ENCODE measurements around the gene HERC6. TPM values are rescaled to one million over a fixed set of nuclear protein-coding genes. Genes with fewer than 3 reads are reported as not detected.

The HERC6 gene
- total and polyA plus RNA-seq, 2 of the 8 experiments (the other 6 are each of a cell fraction or from before 2014, with no cell fraction given), result 3.7 to 3.8 TPM

DNA sequence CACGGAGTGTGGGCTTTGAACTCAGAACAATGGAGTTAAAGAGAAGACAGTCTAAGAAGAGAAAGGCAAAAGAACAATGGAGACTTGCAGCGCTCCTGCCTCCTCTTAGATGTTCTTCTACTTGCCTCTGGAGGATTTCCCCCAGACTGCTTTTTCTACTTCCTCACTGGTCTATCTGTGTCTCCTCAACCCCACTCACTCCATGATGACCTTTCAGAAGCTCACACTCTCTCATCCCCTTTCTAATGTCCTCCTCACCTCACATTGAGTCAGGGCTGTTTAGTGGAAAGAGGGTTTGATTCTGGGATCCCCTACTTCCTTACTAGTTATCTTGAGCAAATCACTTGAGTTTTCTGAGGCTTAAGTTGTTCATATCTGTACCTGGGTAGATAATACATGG is 12.2 kb upstream of the HERC6 start (continued):
- TF ChIP-seq, protein P1, sequence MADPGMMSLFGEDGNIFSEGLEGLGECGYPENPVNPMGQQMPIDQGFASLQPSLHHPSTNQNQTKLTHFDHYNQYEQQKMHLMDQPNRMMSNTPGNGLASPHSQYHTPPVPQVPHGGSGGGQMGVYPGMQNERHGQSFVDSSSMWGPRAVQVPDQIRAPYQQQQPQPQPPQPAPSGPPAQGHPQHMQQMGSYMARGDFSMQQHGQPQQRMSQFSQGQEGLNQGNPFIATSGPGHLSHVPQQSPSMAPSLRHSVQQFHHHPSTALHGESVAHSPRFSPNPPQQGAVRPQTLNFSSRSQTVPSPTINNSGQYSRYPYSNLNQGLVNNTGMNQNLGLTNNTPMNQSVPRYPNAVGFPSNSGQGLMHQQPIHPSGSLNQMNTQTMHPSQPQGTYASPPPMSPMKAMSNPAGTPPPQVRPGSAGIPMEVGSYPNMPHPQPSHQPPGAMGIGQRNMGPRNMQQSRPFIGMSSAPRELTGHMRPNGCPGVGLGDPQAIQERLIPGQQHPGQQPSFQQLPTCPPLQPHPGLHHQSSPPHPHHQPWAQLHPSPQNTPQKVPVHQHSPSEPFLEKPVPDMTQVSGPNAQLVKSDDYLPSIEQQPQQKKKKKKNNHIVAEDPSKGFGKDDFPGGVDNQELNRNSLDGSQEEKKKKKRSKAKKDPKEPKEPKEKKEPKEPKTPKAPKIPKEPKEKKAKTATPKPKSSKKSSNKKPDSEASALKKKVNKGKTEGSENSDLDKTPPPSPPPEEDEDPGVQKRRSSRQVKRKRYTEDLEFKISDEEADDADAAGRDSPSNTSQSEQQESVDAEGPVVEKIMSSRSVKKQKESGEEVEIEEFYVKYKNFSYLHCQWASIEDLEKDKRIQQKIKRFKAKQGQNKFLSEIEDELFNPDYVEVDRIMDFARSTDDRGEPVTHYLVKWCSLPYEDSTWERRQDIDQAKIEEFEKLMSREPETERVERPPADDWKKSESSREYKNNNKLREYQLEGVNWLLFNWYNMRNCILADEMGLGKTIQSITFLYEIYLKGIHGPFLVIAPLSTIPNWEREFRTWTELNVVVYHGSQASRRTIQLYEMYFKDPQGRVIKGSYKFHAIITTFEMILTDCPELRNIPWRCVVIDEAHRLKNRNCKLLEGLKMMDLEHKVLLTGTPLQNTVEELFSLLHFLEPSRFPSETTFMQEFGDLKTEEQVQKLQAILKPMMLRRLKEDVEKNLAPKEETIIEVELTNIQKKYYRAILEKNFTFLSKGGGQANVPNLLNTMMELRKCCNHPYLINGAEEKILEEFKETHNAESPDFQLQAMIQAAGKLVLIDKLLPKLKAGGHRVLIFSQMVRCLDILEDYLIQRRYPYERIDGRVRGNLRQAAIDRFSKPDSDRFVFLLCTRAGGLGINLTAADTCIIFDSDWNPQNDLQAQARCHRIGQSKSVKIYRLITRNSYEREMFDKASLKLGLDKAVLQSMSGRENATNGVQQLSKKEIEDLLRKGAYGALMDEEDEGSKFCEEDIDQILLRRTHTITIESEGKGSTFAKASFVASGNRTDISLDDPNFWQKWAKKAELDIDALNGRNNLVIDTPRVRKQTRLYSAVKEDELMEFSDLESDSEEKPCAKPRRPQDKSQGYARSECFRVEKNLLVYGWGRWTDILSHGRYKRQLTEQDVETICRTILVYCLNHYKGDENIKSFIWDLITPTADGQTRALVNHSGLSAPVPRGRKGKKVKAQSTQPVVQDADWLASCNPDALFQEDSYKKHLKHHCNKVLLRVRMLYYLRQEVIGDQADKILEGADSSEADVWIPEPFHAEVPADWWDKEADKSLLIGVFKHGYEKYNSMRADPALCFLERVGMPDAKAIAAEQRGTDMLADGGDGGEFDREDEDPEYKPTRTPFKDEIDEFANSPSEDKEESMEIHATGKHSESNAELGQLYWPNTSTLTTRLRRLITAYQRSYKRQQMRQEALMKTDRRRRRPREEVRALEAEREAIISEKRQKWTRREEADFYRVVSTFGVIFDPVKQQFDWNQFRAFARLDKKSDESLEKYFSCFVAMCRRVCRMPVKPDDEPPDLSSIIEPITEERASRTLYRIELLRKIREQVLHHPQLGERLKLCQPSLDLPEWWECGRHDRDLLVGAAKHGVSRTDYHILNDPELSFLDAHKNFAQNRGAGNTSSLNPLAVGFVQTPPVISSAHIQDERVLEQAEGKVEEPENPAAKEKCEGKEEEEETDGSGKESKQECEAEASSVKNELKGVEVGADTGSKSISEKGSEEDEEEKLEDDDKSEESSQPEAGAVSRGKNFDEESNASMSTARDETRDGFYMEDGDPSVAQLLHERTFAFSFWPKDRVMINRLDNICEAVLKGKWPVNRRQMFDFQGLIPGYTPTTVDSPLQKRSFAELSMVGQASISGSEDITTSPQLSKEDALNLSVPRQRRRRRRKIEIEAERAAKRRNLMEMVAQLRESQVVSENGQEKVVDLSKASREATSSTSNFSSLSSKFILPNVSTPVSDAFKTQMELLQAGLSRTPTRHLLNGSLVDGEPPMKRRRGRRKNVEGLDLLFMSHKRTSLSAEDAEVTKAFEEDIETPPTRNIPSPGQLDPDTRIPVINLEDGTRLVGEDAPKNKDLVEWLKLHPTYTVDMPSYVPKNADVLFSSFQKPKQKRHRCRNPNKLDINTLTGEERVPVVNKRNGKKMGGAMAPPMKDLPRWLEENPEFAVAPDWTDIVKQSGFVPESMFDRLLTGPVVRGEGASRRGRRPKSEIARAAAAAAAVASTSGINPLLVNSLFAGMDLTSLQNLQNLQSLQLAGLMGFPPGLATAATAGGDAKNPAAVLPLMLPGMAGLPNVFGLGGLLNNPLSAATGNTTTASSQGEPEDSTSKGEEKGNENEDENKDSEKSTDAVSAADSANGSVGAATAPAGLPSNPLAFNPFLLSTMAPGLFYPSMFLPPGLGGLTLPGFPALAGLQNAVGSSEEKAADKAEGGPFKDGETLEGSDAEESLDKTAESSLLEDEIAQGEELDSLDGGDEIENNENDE (IDR thresholded peaks at IDR 0.05; ENCODE audit: insufficient replicate concordance, low read length), result no peak
- no peak for TF ChIP-seq BCL11A (IDR thresholded peaks at IDR 0.05; ENCODE audit: low read depth in 2 of 2, low read length in 2 of 2)
- TF ChIP-seq BACH1 (IDR thresholded peaks at IDR 0.05; ENCODE audit: low read length), result no peak
- no peak for TF ChIP-seq ZNF274 (IDR thresholded peaks at IDR 0.05; ENCODE audit: borderline replicate concordance, extremely low read depth, low read length)
- no peak for TF ChIP-seq CBX8 (IDR thresholded peaks at IDR 0.05; ENCODE audit: borderline replicate concordance, low read depth, low read length)
- no peak for TF ChIP-seq EZH2 (IDR thresholded peaks at IDR 0.05; ENCODE audit: low read depth, low read length, severe bottlenecking)
- no peak for TF ChIP-seq YY1 (IDR thresholded peaks at IDR 0.05; ENCODE audit: low read depth, low read length)
- no peak for TF ChIP-seq SIN3A (conservative IDR thresholded peaks at IDR 0.05 in 1 of 2, IDR thresholded peaks at IDR 0.05 in 1 of 2; ENCODE audit: low read depth in 1 of 2, low read length in 2 of 2)

All from H1 (cell line).